Gastrocnemius medialis (tissue), 4 donors: Measurements from ENCODE around the gene MAGEL2. TPM values are rescaled to one million over a fixed set of nuclear protein-coding genes. Genes with fewer than 3 reads are reported as not detected.
A peak's percentile ranks its signal among the peaks of the same experiment; 100 is the strongest.

Experiments used
- ATAC-seq, 2 donors: fragments of 150-250 bp; one replicate each; pipeline ENCODE4 v1.9.1; 2016
- DNase-seq, 2 donors: peaks; one replicate each; pipeline ENCODE4 v3.0.0-alpha.2; 2019
- H3K27ac ChIP-seq, 4 donors: fragments of 200-600 bp; sonication (generic); 1 replicate in 1 of 4; 2 replicates in 3 of 4; pipeline ENCODE4 v1.5.1; 2016 to 2018; ENCODE audit warnings: mild to moderate bottlenecking in 2 of 4, moderate library complexity in 1 of 4
- H3K27me3 ChIP-seq, 3 donors: fragments of 200-600 bp; sonication (generic) in 2 of 3; 1 replicate in 1 of 3; 2 replicates in 2 of 3; pipeline versions ENCODE4 v1.5.1 to v1.6.0; 2016 to 2019; ENCODE audit warnings: mild to moderate bottlenecking in 1 of 3, moderate library complexity in 1 of 3
- H3K36me3 ChIP-seq, 2 donors: fragments of 200-600 bp; sonication (generic) in 1 of 2; one replicate each; pipeline ENCODE4 v1.5.1; 2017 to 2018
- H3K4me1 ChIP-seq, 2 donors: fragments of 200-600 bp; sonication (generic) in 1 of 2; one replicate each; pipeline ENCODE4 v1.5.1; 2016 to 2017; ENCODE audit warnings: mild to moderate bottlenecking in 2 of 2
- H3K4me3 ChIP-seq, 4 donors: fragments of 200-600 bp; sonication (generic) in 3 of 4; 1 replicate in 1 of 4; 2 replicates in 3 of 4; pipeline ENCODE4 v1.5.1; 2016 to 2019; ENCODE audit warnings: mild to moderate bottlenecking in 2 of 4
- H3K9me3 ChIP-seq, 3 donors: fragments of 200-600 bp; sonication (generic) in 2 of 3; 1 replicate in 1 of 3; 2 replicates in 2 of 3; pipeline ENCODE4 v1.5.1; 2016 to 2019
- CTCF ChIP-seq, 5 experiments: fragments of 450-650 bp in 3 of 5; fragments of 200-600 bp in 2 of 5; sonication (generic) in 2 of 5; IDR thresholded peaks in 4 of 5; conservative IDR thresholded peaks in 1 of 5; 1 replicate in 4 of 5; 2 replicates in 1 of 5; pipeline ENCODE4 v1.5.1; 2016 to 2019; ENCODE audit warnings: antibody characterized with exemption in 5 of 5, mild to moderate bottlenecking in 3 of 5, moderate library complexity in 3 of 5
- POLR2A ChIP-seq, 2 donors: fragments of 450-650 bp; IDR thresholded peaks; one replicate each; pipeline ENCODE4 v1.6.1; 2017; ENCODE audit warnings: antibody characterized with exemption in 2 of 2, mild to moderate bottlenecking in 2 of 2, moderate library complexity in 2 of 2
- in situ Hi-C, 4 donors: fragments of 200-750 bp; cut with MboI; loops; one replicate each; pipeline versions ENCODE4 v1.15.0 to v1.8.0; 2017; ENCODE audit warnings: low sequenced_read_pairs in 4 of 4
- intact Hi-C: fragments of 100-400 bp; cut with DNase I; formaldehyde crosslinking; loops from one replicate; pipeline ENCODE4 v1.15.1; 2023; ENCODE audit warnings: low total_unique reads
- total RNA-seq, 4 donors: library from RNA; depleted of rRNA; stranded (reverse); fragments of >200 nt; gene quantifications; one replicate each; pipeline versions ENCODE4 v1.1.0 to v1.2.3, GENCODE V29; 2016

Gene MAGEL2
- total RNA-seq, 4 donors from 2014 or later: 0.09 TPM; not detected in 3

- DNase-seq (no peak), ATAC-seq (no peak)
- intact Hi-C loops (no loop called here), in situ Hi-C loops (loop anchor here (25.0 kb wide), 1 partner anchor 233 kb away; no protein-coding TSS in a partner anchor)
- Histone ChIP-seq H3K9me3 (no peaks in the 10 kb centered on the region), H3K4me1 (no peaks in the 10 kb centered on the region), H3K27ac (no peak overlapping the region), H3K4me3 (no peak overlapping the region), H3K27me3 (peaks cover 0 to 3% (median 0%) of the 10 kb centered on the region in 3 donors), H3K36me3 (no peaks in the 10 kb centered on the region)
- TF ChIP-seq CTCF (IDR thresholded peaks at IDR 0.05 in 4 of 5, conservative IDR thresholded peaks at IDR 0.05 in 1 of 5): peak in 1 of 5 experiments; percentile 24
- no peak for TF ChIP-seq POLR2A (IDR thresholded peaks at IDR 0.05)
Observed at GRCh38 chr15:23629234-23629805, 18.3 kb downstream of the MAGEL2 start.

- TF ChIP-seq CTCF (IDR thresholded peaks at IDR 0.05 in 4 of 5, conservative IDR thresholded peaks at IDR 0.05 in 1 of 5): no peak
- TF ChIP-seq POLR2A (IDR thresholded peaks at IDR 0.05): no peak
- Histone ChIP-seq H3K4me1 (no peaks in the 10 kb centered on the region), H3K4me3 (no peak overlapping the region), H3K9me3 (no peaks in the 10 kb centered on the region), H3K27me3 (peaks cover 0 to 3% (median 0%) of the 10 kb centered on the region in 3 donors), H3K27ac (no peak overlapping the region), H3K36me3 (no peaks in the 10 kb centered on the region)
- intact Hi-C loops (no loop called here), in situ Hi-C loops (loop anchor here (25.0 kb wide), 1 partner anchor 234 kb away; no protein-coding TSS in a partner anchor)
- ATAC-seq (no peak), DNase-seq (no peak)
Observed at GRCh38 chr15:23628612-23629233, 18.9 kb downstream of the MAGEL2 start.

GRCh38 chr15:23616536-23616935, 31.1 kb downstream of the MAGEL2 start:
- Histone ChIP-seq H3K4me1 (no peaks in the 10 kb centered on the region), H3K27me3 (no peaks in the 10 kb centered on the region), H3K9me3 (no peaks in the 10 kb centered on the region), H3K27ac (no peak overlapping the region), H3K36me3 (no peaks in the 10 kb centered on the region), H3K4me3 (no peak overlapping the region)
- intact Hi-C loops: no loop called here
- no peak for ATAC-seq
- no peak for DNase-seq
- TF ChIP-seq POLR2A (IDR thresholded peaks at IDR 0.05) (no peak), CTCF (IDR thresholded peaks at IDR 0.05 in 4 of 5, conservative IDR thresholded peaks at IDR 0.05 in 1 of 5) (no peak)
- in situ Hi-C loops: no loop called here

GRCh38 chr15:23606226-23606625, 41.4 kb downstream of the MAGEL2 start:
- H3K27ac ChIP-seq: no peak overlapping the region
- TF ChIP-seq POLR2A (IDR thresholded peaks at IDR 0.05): no peak
- no peak for TF ChIP-seq CTCF (IDR thresholded peaks at IDR 0.05 in 4 of 5, conservative IDR thresholded peaks at IDR 0.05 in 1 of 5)
- no peaks in the 10 kb centered on the region for H3K27me3 ChIP-seq
- ATAC-seq (no peak), DNase-seq (no peak)
- intact Hi-C loops: no loop called here
- H3K4me1 ChIP-seq: no peaks in the 10 kb centered on the region
- in situ Hi-C loops: no loop called here
- H3K4me3 ChIP-seq: no peak overlapping the region
- H3K36me3 ChIP-seq: no peaks in the 10 kb centered on the region
- H3K9me3 ChIP-seq: no peaks in the 10 kb centered on the region
